Measurements from ENCODE around the gene CIDEB. TPM values are rescaled to one million over a fixed set of nuclear protein-coding genes. Genes with fewer than 3 reads are reported as not detected.

CIDEB gene
- total and polyA plus RNA-seq, 2 of the 13 experiments (the other 11 are each of a cell fraction or from before 2014, with no cell fraction given) = 35.8 to 110 TPM

- no peak for TF ChIP-seq BCL3 (CRISPR knock-in tag; IDR thresholded peaks at IDR 0.05)
- no peak for TF ChIP-seq FOXO1 (CRISPR knock-in tag; IDR thresholded peaks at IDR 0.05)
- TF ChIP-seq ZBED4 (CRISPR knock-in tag; IDR thresholded peaks at IDR 0.05; ENCODE audit: borderline replicate concordance) = no peak
- TF ChIP-seq ZNF850 (CRISPR knock-in tag; conservative IDR thresholded peaks at IDR 0.05) = no peak
- TF ChIP-seq LRRFIP1 (CRISPR knock-in tag; conservative IDR thresholded peaks at IDR 0.05) = no peak
- peak; percentile 79; the same call in 1 of the 2 replicates for TF ChIP-seq ZNF318 (CRISPR knock-in tag; IDR thresholded peaks at IDR 0.05)
- no peak for TF ChIP-seq ZNF597 (CRISPR knock-in tag; IDR thresholded peaks at IDR 0.05)
- TF ChIP-seq ZGPAT (CRISPR knock-in tag; IDR thresholded peaks at IDR 0.05) = no peak
Observed at GRCh38 chr14:24308342-24309124, 756 bp upstream of the CIDEB start (continued).

Data from HepG2 (cell line).